ENCODE data around the gene CDH13.

Gene CDH13

GRCh38 chr16:82732461-82732860 is 105.7 kb downstream of the CDH13 start:
- H3K27ac ChIP-seq (ENCODE audit: low read depth, low read length) = no peak overlapping the region
- H3K9me3 ChIP-seq (ENCODE audit: low read length) = no peaks in the 10 kb centered on the region
- peaks cover 27% of the 10 kb centered on the region for H3K4me1 ChIP-seq (ENCODE audit: insufficient read depth, low read length)
- H3K36me3 ChIP-seq (ENCODE audit: insufficient read depth, low read length) = no peaks in the 10 kb centered on the region
- H3K27me3 ChIP-seq (ENCODE audit: control insufficient read depth in 1 of 2, insufficient read depth in 2 of 2, low read length in 2 of 2) = no peaks in the 10 kb centered on the region
- no peak overlapping the region for H3K9ac ChIP-seq (ENCODE audit: low read length)
- H3K4me3 ChIP-seq (ENCODE audit: low read depth in 1 of 2, low read length in 2 of 2) = no peak overlapping the region

GRCh38 chr16:82735186-82735585 is 108.4 kb downstream of the CDH13 start:
- no peak overlapping the region for H3K9ac ChIP-seq (ENCODE audit: low read length)
- H3K9me3 ChIP-seq (ENCODE audit: low read length) = no peaks in the 10 kb centered on the region
- peaks cover 27% of the 10 kb centered on the region for H3K4me1 ChIP-seq (ENCODE audit: insufficient read depth, low read length)
- no peaks in the 10 kb centered on the region for H3K36me3 ChIP-seq (ENCODE audit: insufficient read depth, low read length)
- H3K27ac ChIP-seq (ENCODE audit: low read depth, low read length) = no peak overlapping the region
- H3K27me3 ChIP-seq (ENCODE audit: control insufficient read depth in 1 of 2, insufficient read depth in 2 of 2, low read length in 2 of 2) = no peaks in the 10 kb centered on the region
- H3K4me3 ChIP-seq (ENCODE audit: low read depth in 1 of 2, low read length in 2 of 2) = no peak overlapping the region

- H3K9ac ChIP-seq (ENCODE audit: low read length) = no peak overlapping the region
- H3K4me1 ChIP-seq (ENCODE audit: insufficient read depth, low read length) = peaks cover 27% of the 10 kb centered on the region
- H3K27me3 ChIP-seq (ENCODE audit: control insufficient read depth in 1 of 2, insufficient read depth in 2 of 2, low read length in 2 of 2) = no peaks in the 10 kb centered on the region
- no peak overlapping the region for H3K4me3 ChIP-seq (ENCODE audit: low read depth in 1 of 2, low read length in 2 of 2)
- no peaks in the 10 kb centered on the region for H3K36me3 ChIP-seq (ENCODE audit: insufficient read depth, low read length)
- no peaks in the 10 kb centered on the region for H3K9me3 ChIP-seq (ENCODE audit: low read length)
- H3K27ac ChIP-seq (ENCODE audit: low read depth, low read length) = no peak overlapping the region
These were observed 108.9 kb downstream of the CDH13 start for GRCh38 chr16:82735673-82736091.

GRCh38 chr16:82736224-82736623 is 109.5 kb downstream of the CDH13 start:
- H3K4me1 ChIP-seq (ENCODE audit: insufficient read depth, low read length) = peaks cover 27% of the 10 kb centered on the region
- no peaks in the 10 kb centered on the region for H3K9me3 ChIP-seq (ENCODE audit: low read length)
- no peaks in the 10 kb centered on the region for H3K36me3 ChIP-seq (ENCODE audit: insufficient read depth, low read length)
- no peak overlapping the region for H3K4me3 ChIP-seq (ENCODE audit: low read depth in 1 of 2, low read length in 2 of 2)
- no peaks in the 10 kb centered on the region for H3K27me3 ChIP-seq (ENCODE audit: control insufficient read depth in 1 of 2, insufficient read depth in 2 of 2, low read length in 2 of 2)
- no peak overlapping the region for H3K9ac ChIP-seq (ENCODE audit: low read length)
- H3K27ac ChIP-seq (ENCODE audit: low read depth, low read length) = no peak overlapping the region

GRCh38 chr16:82738699-82739098 is 111.9 kb downstream of the CDH13 start:
- Histone ChIP-seq H3K4me1 (ENCODE audit: insufficient read depth, low read length) (peaks cover 27% of the 10 kb centered on the region), H3K4me3 (ENCODE audit: low read depth in 1 of 2, low read length in 2 of 2) (no peak overlapping the region), H3K27me3 (ENCODE audit: control insufficient read depth in 1 of 2, insufficient read depth in 2 of 2, low read length in 2 of 2) (no peaks in the 10 kb centered on the region), H3K27ac (ENCODE audit: low read depth, low read length) (no peak overlapping the region), H3K36me3 (ENCODE audit: insufficient read depth, low read length) (no peaks in the 10 kb centered on the region), H3K9ac (ENCODE audit: low read length) (no peak overlapping the region), H3K9me3 (ENCODE audit: low read length) (no peaks in the 10 kb centered on the region)

GRCh38 chr16:82741073-82741615 is 114.4 kb downstream of the CDH13 start:
- no peak overlapping the region for H3K4me3 ChIP-seq (ENCODE audit: low read depth in 1 of 2, low read length in 2 of 2)
- H3K27ac ChIP-seq (ENCODE audit: low read depth, low read length) = no peak overlapping the region
- H3K36me3 ChIP-seq (ENCODE audit: insufficient read depth, low read length) = no peaks in the 10 kb centered on the region
- H3K9me3 ChIP-seq (ENCODE audit: low read length) = no peaks in the 10 kb centered on the region
- H3K27me3 ChIP-seq (ENCODE audit: control insufficient read depth in 1 of 2, insufficient read depth in 2 of 2, low read length in 2 of 2) = peaks cover 0 to 4% of the 10 kb centered on the region in 2 donors
- peaks cover 10% of the 10 kb centered on the region for H3K4me1 ChIP-seq (ENCODE audit: insufficient read depth, low read length)
- no peak overlapping the region for H3K9ac ChIP-seq (ENCODE audit: low read length)

GRCh38 chr16:82744958-82745357 is 118.2 kb downstream of the CDH13 start:
- no peaks in the 10 kb centered on the region for H3K36me3 ChIP-seq (ENCODE audit: insufficient read depth, low read length)
- H3K27ac ChIP-seq (ENCODE audit: low read depth, low read length) = no peak overlapping the region
- H3K9me3 ChIP-seq (ENCODE audit: low read length) = no peaks in the 10 kb centered on the region
- H3K4me1 ChIP-seq (ENCODE audit: insufficient read depth, low read length) = no peaks in the 10 kb centered on the region
- no peak overlapping the region for H3K4me3 ChIP-seq (ENCODE audit: low read depth in 1 of 2, low read length in 2 of 2)
- H3K9ac ChIP-seq (ENCODE audit: low read length) = no peak overlapping the region
- peaks cover 0 to 4% of the 10 kb centered on the region in 2 donors for H3K27me3 ChIP-seq (ENCODE audit: control insufficient read depth in 1 of 2, insufficient read depth in 2 of 2, low read length in 2 of 2)

- Histone ChIP-seq H3K27ac (ENCODE audit: low read depth, low read length) (no peak overlapping the region), H3K4me1 (ENCODE audit: insufficient read depth, low read length) (no peaks in the 10 kb centered on the region), H3K9me3 (ENCODE audit: low read length) (no peaks in the 10 kb centered on the region), H3K4me3 (ENCODE audit: low read depth in 1 of 2, low read length in 2 of 2) (no peak overlapping the region), H3K9ac (ENCODE audit: low read length) (no peak overlapping the region), H3K27me3 (ENCODE audit: control insufficient read depth in 1 of 2, insufficient read depth in 2 of 2, low read length in 2 of 2) (peaks cover 0 to 4% of the 10 kb centered on the region in 2 donors), H3K36me3 (ENCODE audit: insufficient read depth, low read length) (no peaks in the 10 kb centered on the region)
These were observed 121.3 kb downstream of the CDH13 start for GRCh38 chr16:82748026-82748425.

GRCh38 chr16:82750068-82750467 is 123.3 kb downstream of the CDH13 start:
- H3K27me3 ChIP-seq (ENCODE audit: control insufficient read depth in 1 of 2, insufficient read depth in 2 of 2, low read length in 2 of 2) = no peaks in the 10 kb centered on the region
- H3K4me1 ChIP-seq (ENCODE audit: insufficient read depth, low read length) = no peaks in the 10 kb centered on the region
- no peaks in the 10 kb centered on the region for H3K9me3 ChIP-seq (ENCODE audit: low read length)
- no peak overlapping the region for H3K4me3 ChIP-seq (ENCODE audit: low read depth in 1 of 2, low read length in 2 of 2)
- H3K36me3 ChIP-seq (ENCODE audit: insufficient read depth, low read length) = no peaks in the 10 kb centered on the region
- H3K9ac ChIP-seq (ENCODE audit: low read length) = no peak overlapping the region
- H3K27ac ChIP-seq (ENCODE audit: low read depth, low read length) = no peak overlapping the region

GRCh38 chr16:82751020-82751419 is 124.3 kb downstream of the CDH13 start:
- Histone ChIP-seq H3K9ac (ENCODE audit: low read length) (no peak overlapping the region), H3K36me3 (ENCODE audit: insufficient read depth, low read length) (no peaks in the 10 kb centered on the region), H3K4me1 (ENCODE audit: insufficient read depth, low read length) (no peaks in the 10 kb centered on the region), H3K4me3 (ENCODE audit: low read depth in 1 of 2, low read length in 2 of 2) (no peak overlapping the region), H3K27ac (ENCODE audit: low read depth, low read length) (no peak overlapping the region), H3K27me3 (ENCODE audit: control insufficient read depth in 1 of 2, insufficient read depth in 2 of 2, low read length in 2 of 2) (no peaks in the 10 kb centered on the region), H3K9me3 (ENCODE audit: low read length) (no peaks in the 10 kb centered on the region)

GRCh38 chr16:82752172-82752571 is 125.4 kb downstream of the CDH13 start:
- Histone ChIP-seq H3K9me3 (ENCODE audit: low read length) (no peaks in the 10 kb centered on the region), H3K27ac (ENCODE audit: low read depth, low read length) (no peak overlapping the region), H3K4me1 (ENCODE audit: insufficient read depth, low read length) (no peaks in the 10 kb centered on the region), H3K9ac (ENCODE audit: low read length) (no peak overlapping the region), H3K36me3 (ENCODE audit: insufficient read depth, low read length) (no peaks in the 10 kb centered on the region), H3K27me3 (ENCODE audit: control insufficient read depth in 1 of 2, insufficient read depth in 2 of 2, low read length in 2 of 2) (no peaks in the 10 kb centered on the region), H3K4me3 (ENCODE audit: low read depth in 1 of 2, low read length in 2 of 2) (no peak overlapping the region)

GRCh38 chr16:82753821-82754220 is 127.1 kb downstream of the CDH13 start:
- Histone ChIP-seq H3K4me3 (ENCODE audit: low read depth in 1 of 2, low read length in 2 of 2) (no peak overlapping the region), H3K27me3 (ENCODE audit: control insufficient read depth in 1 of 2, insufficient read depth in 2 of 2, low read length in 2 of 2) (no peaks in the 10 kb centered on the region), H3K27ac (ENCODE audit: low read depth, low read length) (no peak overlapping the region), H3K4me1 (ENCODE audit: insufficient read depth, low read length) (no peaks in the 10 kb centered on the region), H3K9ac (ENCODE audit: low read length) (no peak overlapping the region), H3K36me3 (ENCODE audit: insufficient read depth, low read length) (no peaks in the 10 kb centered on the region), H3K9me3 (ENCODE audit: low read length) (no peaks in the 10 kb centered on the region)

Data from muscle layer of colon (tissue), 2 donors.